ENCODE data around the gene POLD4.
"Not testable (repeated sequence)": the region's sequence is repeated elsewhere in the genome, so short reads cannot be mapped to it uniquely, and the experiment has no call there.

The POLD4 gene

DNA sequence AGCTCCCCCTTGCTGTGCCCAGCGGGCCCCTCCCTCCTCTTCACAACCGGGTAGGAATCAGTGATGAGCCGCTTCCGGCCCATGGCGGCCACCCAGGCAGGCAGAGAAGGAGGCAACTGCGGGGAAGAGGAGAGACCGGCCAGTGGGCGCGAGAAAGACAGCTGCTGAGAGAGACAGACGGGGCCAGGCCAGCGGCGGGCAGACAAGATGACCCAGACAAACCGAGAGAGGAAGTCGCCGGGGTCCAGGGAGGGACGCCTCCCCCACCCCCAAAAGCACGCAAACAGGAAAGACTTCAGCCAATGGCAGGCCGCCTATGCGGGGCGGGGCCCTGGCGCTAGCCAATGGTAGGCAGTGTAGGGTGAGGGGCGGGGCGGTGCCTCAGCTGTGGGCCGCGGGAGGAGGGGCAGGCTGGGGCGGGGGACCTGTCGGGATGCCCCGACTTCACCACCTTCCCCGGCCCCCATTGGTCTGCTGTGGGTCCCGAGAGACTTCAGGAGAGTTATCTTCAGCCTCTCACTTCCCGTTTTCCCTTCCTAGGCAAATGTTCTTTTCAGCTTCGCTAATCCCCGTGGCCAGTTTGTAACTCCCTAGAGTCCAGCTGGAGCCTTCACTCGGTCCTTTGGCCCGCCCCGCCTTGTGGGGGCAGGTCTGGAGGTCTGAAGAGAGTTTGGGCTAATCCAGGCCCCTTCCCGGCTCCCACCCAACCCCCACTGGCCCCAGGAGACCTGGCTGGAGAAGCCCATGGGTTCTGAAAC lies at the start of gene POLD4:
POLD4 (minus strand) TSS at position 230 of the 758 bp plus-strand sequence; CDS start at position 83, 147 bp downstream.
- peak; percentile 97 for DNase-seq

- DNase-seq, result not testable (repeated sequence)
These were observed 49.7 kb upstream of the POLD4 start for GRCh38 chr11:67403085-67403484.

DNA sequence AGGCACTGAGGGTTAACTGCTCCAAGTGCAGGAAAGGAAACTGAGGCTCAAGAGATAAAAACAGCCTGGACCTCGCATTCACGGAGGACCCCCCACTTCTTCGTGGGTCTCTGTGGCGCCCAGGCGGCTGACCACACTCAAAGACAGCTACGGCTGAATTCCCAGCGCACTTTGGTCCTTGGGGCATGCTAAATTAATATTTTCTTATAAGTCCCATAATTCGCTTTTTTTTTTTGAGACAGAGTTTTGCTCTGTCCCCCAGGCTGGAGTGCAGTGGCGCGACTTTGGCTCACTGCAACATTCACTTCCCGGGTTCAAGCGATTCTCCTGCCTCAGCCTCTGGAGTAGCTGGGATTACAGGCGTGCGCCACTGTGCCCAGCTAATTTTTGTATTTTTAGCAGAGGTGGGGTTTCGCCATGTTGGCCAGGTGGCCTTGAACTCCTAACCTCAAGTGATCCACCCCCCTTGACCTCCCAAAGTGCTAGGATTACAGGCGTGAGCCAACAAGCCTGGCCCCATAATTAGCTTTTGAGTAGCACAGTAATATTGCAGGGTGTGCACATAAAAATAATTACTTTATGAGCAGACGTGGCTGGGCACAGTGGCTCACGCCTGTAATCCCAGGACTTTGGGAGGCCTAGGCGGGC lies 49.0 kb upstream of the POLD4 start:
- peak; percentile 70 for DNase-seq

- peak; percentile 95 for DNase-seq
These were observed 48.3 kb upstream of the POLD4 start, which contains the start of gene PPP1CA for GRCh38 chr11:67401495-67402191. Gene PPP1CA (minus strand): TSS chr11:67401858. CDS start chr11:67401782, 76 bp downstream.

GRCh38 chr11:67400942-67401494 lies 47.7 kb upstream of the POLD4 start:
- no peak for DNase-seq

DNA sequence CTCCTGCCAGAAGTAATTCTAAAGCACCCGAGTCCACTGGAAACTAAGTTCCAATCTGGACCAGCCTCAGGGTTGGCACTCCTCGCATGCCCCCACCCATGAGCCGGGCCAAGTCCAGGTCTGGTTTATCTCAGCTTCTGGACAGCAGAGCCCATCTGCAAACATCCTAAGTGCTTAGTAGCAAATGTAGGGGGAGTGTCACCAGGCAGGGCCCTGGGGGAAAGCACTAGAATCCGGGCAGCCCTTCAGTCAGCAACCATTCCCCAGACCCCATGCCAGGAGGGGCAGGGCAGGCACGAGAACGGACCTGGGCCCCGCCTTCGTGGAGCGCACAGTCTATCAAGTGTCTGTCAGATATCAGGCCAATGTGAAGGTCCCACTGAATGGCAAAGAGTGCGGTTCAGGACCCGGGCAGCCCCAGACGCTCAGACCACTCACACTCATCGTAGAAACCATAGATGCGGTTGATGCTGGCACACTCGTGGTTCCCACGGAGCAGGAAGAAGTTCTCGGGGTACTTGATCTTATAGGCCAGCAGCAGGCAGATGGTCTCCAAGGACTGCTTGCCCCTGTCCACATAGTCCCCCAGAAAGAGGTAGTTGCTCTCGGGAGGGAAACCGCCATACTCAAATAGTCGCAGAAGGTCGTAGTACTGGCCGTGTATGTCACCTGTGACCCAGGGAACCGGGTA lies 47.0 kb upstream of the POLD4 start:
- DNase-seq, result no peak

GRCh38 chr11:67398661-67399563 lies 45.6 kb upstream of the POLD4 start:
- DNase-seq, result no peak

- no peak for DNase-seq
These were observed 44.8 kb upstream of the POLD4 start for GRCh38 chr11:67397986-67398660.

DNA sequence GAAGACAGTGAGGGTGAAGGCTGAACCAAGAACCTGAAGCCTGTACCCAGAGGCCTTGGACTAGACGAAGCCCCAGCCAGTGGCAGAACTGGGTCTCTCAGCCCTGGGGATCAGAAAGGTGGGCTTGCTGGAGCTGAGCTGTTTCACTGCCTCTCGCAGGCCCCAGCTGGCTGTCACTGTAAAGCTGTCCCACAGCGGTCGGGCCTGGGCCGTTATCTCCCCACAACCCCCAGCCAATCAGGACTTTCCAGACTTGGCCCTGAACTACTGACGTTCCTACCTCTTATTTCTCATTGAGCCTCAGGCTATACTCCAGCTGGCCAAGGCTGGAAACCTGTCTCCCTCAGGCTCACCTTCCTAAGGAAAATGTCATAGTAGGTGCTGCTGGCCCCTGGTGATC lies 44.2 kb upstream of the POLD4 start:
- DNase-seq, result no peak

- no peak for DNase-seq
These were observed 43.4 kb upstream of the POLD4 start for GRCh38 chr11:67396587-67397389.

GRCh38 chr11:67396259-67396581 lies 42.9 kb upstream of the POLD4 start:
- no peak for DNase-seq

GRCh38 chr11:67395555-67396258 lies 42.4 kb upstream of the POLD4 start:
- DNase-seq, result no peak

DNA sequence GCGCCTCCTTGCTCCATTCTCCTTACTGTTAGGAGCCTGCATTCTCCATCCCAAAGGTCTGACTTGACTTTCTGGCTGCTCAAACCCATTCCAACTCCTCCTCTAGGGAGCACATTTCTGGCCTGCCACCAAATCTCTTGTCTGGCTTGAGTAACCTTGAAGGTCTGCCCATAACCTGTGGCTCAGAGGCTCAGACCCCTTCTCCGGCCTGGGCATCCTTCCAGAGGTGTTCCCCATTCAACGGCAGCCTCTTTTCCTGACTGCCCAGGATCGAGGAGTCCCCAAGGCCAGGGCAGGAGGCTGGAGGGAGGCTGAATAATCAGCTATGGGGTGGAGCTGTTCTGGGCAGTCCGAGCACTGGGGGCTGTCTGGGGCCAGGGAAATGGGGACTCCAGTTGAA lies 40.6 kb upstream of the POLD4 start:
- DNase-seq, result no peak

GRCh38 chr11:67393437-67393836 lies 40.1 kb upstream of the POLD4 start:
- no peak for DNase-seq

- no peak for DNase-seq
These were observed 38.9 kb upstream of the POLD4 start for GRCh38 chr11:67392183-67392715.

- DNase-seq, result peak; percentile 98
These were observed 38.2 kb upstream of the POLD4 start, which contains the start of gene RAD9A for GRCh38 chr11:67391304-67392182. Gene RAD9A (plus strand): TSS chr11:67391986. CDS start chr11:67392045, 59 bp downstream.

GRCh38 chr11:67390947-67391303 lies 37.6 kb upstream of the POLD4 start:
- DNase-seq, result no peak

GRCh38 chr11:67389477-67389876 lies 36.1 kb upstream of the POLD4 start:
- peak; percentile 66 for DNase-seq
